GM23248 (cell line): Measurements from ENCODE around the gene FNDC3B. TPM values are rescaled to one million over a fixed set of nuclear protein-coding genes. Genes with fewer than 3 reads are reported as not detected.

ENCODE experiments used
- DNase-seq: peaks from one replicate; pipeline ENCODE4 v3.0.0-alpha.2; 2015
- H2AFZ ChIP-seq: fragments of 200-600 bp; sonication (generic); 2 replicates; pipeline ENCODE4 v1.6.1; 2016; ENCODE audit warnings: antibody characterized with exemption
- H3F3A ChIP-seq: fragments of 200-600 bp; sonication (generic); 2 replicates; pipeline ENCODE4 v1.6.1; 2016; ENCODE audit warnings: mild to moderate bottlenecking, antibody characterized with exemption, mixed run types; ENCODE audit not compliant: insufficient read depth
- H3K27ac ChIP-seq: fragments of 200-600 bp; sonication (generic); 2 replicates; pipeline ENCODE4 v1.5.1; 2016; ENCODE audit warnings: mild to moderate bottlenecking
- H3K27me3 ChIP-seq: fragments of 200-600 bp; sonication (generic); replicated peaks from 2 replicates; pipeline ENCODE4 v1.6.1; 2016; ENCODE audit warnings: mild to moderate bottlenecking; ENCODE audit not compliant: insufficient read depth
- H3K36me3 ChIP-seq: fragments of 200-600 bp; sonication (generic); 2 replicates; pipeline ENCODE4 v1.6.1; 2016; ENCODE audit warnings: low read depth, mild to moderate bottlenecking
- H3K4me1 ChIP-seq: fragments of 200-600 bp; sonication (generic); 2 replicates; pipeline ENCODE4 v1.6.1; 2016; ENCODE audit warnings: mild to moderate bottlenecking; ENCODE audit not compliant: insufficient read depth
- H3K4me2 ChIP-seq: fragments of 200-600 bp; sonication (generic); one replicate; pipeline ENCODE4 v1.6.1; 2016; ENCODE audit warnings: mild to moderate bottlenecking; ENCODE audit not compliant: unreplicated experiment
- H3K4me3 ChIP-seq: fragments of 200-600 bp; sonication (generic); 2 replicates; pipeline ENCODE4 v1.5.1; 2016; ENCODE audit warnings: mild to moderate bottlenecking
- H3K79me2 ChIP-seq: fragments of 200-600 bp; sonication (generic); 2 replicates; pipeline ENCODE4 v1.6.1; 2016; ENCODE audit warnings: mild to moderate bottlenecking; ENCODE audit not compliant: insufficient read depth
- H3K9ac ChIP-seq: fragments of 200-600 bp; sonication (generic); 2 replicates; pipeline ENCODE4 v1.6.1; 2016; ENCODE audit warnings: mild to moderate bottlenecking
- H3K9me2 ChIP-seq: fragments of 200-600 bp; sonication (generic); 2 replicates; pipeline ENCODE4 v1.6.1; 2016; ENCODE audit warnings: mixed run types, mild to moderate bottlenecking, moderate library complexity; ENCODE audit not compliant: insufficient read depth
- H3K9me3 ChIP-seq: fragments of 200-600 bp; sonication (generic); one replicate; pipeline ENCODE4 v1.6.1; 2017; ENCODE audit warnings: low read depth
- H4K20me1 ChIP-seq: fragments of 200-600 bp; sonication (generic); 2 replicates; pipeline ENCODE4 v1.6.0; 2016; ENCODE audit not compliant: insufficient read depth
- EZH2 ChIP-seq: fragments of 200-600 bp; sonication (generic); IDR thresholded peaks from 2 replicates; pipeline ENCODE4 v1.6.1; 2018; ENCODE audit warnings: antibody characterized with exemption, mild to moderate bottlenecking; ENCODE audit not compliant: insufficient read depth, poor library complexity, severe bottlenecking
- EZH2phosphoT487 ChIP-seq: fragments of 200-600 bp; sonication (generic); IDR thresholded peaks from 2 replicates; pipeline ENCODE4 v1.6.1; 2018; ENCODE audit warnings: antibody characterized with exemption, moderate library complexity, mild to moderate bottlenecking, low read depth; ENCODE audit not compliant: insufficient read depth
- WGBS, 2 experiments: methylation state at CpG; one replicate each; pipeline ENCODE4 v1.1.6; 2015 to 2017; ENCODE audit warnings: low lambda C conversion rate in 2 of 2, low coverage in 1 of 2; ENCODE audit errors: missing lambda C conversion rate in 2 of 2; 5-methylcytosine and 5-hydroxymethylcytosine counted together
- in situ Hi-C: fragments of 300-500 bp; cut with MboI; formaldehyde crosslinking; loops from 2 replicates; pipeline ENCODE4 v1.15.0; 2020
- polyA plus RNA-seq: library from polyadenylated mRNA; unstranded; fragments of >200 nt; fragmentation: Nextera tagmentation; extraction: Ambion mirVana; gene quantifications from 2 replicates; pipeline ENCODE4 v1.2.1, GENCODE V29; 2016
- total RNA-seq: library from RNA; depleted of rRNA; stranded (reverse); fragments of >200 nt; shearing (Covaris generic); gene quantifications from 2 replicates; pipeline ENCODE4 v1.2.3, GENCODE V29; 2014

FNDC3B gene
- total and polyA plus RNA-seq, 2 experiments from 2014 or later = 85.5 to 123 TPM

DNA sequence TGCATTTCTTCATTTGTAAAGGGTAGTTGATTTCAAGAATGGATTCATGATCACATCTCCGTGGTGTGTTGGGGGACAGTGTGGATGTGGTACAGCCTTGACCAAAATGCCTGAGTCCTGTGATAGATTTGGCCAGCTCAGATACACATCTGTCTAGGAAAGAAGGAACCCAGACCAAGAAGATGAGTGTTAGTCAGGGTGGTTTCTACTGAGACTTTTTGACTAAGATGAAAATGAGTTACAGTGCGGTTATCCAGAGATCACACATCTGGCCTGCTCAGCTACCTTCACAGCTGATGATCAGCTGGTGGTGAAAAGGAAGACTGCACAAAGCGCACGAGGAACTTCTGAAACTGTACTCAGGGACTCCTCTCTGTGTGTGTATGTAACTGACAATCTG lies 68.0 kb downstream of the FNDC3B start:
- Histone ChIP-seq H3K4me1 (peaks cover 52% of the 10 kb centered on the region), H3K4me2 (peak overlapping the region; percentile 56), H3K9me3 (no peaks in the 10 kb centered on the region), H3K4me3 (no peak overlapping the region), H4K20me1 (peaks cover 41% of the 10 kb centered on the region), H3K27me3 (no peaks in the 10 kb centered on the region), H3K9me2 (no peaks in the 10 kb centered on the region), H3F3A (peaks cover 81% of the 10 kb centered on the region), H3K27ac (peak overlapping the region; percentile 71), H3K9ac (no peak overlapping the region), H3K36me3 (peaks cover 6% of the 10 kb centered on the region; the same call in 1 of the 2 replicates), H2AFZ (no peak overlapping the region), H3K79me2 (peaks cover 100% of the 10 kb centered on the region)
- in situ Hi-C loops = no loop called here
- WGBS, 2 experiments = 50 to 60% methylated on average over 4 of the region's 4 CpGs
- TF ChIP-seq EZH2 (no peak), EZH2phosphoT487 (no peak)
- DNase-seq = peak; percentile 29

DNA sequence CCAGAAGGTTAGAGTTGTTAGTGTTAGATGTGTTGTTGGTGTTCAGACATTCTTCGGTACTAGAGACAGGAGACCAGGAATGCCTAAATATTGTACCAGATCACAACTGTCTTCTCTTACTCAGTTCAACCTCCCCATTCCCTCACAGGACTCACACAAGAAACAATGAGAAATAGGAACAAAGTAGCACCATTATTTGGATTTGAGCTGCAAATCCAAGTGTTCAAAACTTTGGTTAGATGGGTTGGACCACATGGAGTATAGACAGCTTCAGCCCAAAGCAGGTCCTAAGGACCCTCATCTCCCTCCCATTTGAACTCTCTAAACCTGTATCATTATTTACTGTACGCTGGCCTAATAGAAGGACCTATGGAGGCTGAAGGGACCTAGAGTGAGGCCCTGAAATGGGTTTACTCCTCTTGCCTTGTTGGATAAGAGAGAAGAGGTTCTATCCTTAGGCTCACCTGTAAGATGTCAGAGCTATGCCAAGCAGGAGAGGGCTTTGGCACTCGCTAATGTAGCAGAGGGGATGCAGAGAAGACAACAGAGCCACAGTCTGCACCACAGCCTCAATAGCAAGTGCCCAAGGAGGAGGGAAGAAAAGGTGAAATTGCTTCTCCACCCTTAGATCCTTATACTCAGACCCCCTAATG lies 70.9 kb downstream of the FNDC3B start:
- Histone ChIP-seq H3K27me3 (no peaks in the 10 kb centered on the region), H3F3A (peaks cover 65% of the 10 kb centered on the region), H3K36me3 (peaks cover 33% of the 10 kb centered on the region), H3K27ac (no peak overlapping the region), H3K79me2 (peaks cover 100% of the 10 kb centered on the region), H3K4me2 (no peak overlapping the region), H3K4me1 (peaks cover 24% of the 10 kb centered on the region), H2AFZ (no peak overlapping the region), H4K20me1 (peaks cover 41% of the 10 kb centered on the region), H3K9me3 (no peaks in the 10 kb centered on the region), H3K9ac (no peak overlapping the region), H3K9me2 (no peaks in the 10 kb centered on the region), H3K4me3 (no peak overlapping the region)
- DNase-seq = no peak
- in situ Hi-C loops = no loop called here
- TF ChIP-seq EZH2phosphoT487 (no peak), EZH2 (no peak)
- WGBS, 2 experiments = 96 to 98% methylated on average over 3 of the region's 3 CpGs

DNA sequence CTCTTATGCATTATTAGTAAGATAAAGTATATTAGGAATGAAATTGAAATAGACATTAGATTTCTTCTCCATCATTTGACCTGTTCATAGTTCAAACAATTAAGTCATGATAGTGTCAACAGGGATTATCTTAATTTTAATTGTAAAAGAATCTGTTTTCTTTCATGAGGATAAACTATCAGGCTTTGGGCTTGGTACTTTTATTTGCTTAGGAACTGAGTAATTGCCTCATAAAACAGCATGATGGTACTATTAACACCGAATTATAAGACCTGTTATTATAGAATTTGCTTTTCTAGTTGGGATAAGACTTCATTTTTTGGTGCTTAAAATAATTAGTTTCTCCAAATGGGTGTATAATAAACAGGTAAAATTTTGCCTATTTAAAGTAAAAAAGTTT lies 71.8 kb downstream of the FNDC3B start:
- no peak for DNase-seq
- Histone ChIP-seq H3K9me3 (no peaks in the 10 kb centered on the region), H3K9ac (no peak overlapping the region), H3K4me2 (no peak overlapping the region), H3K9me2 (no peaks in the 10 kb centered on the region), H3K4me3 (no peak overlapping the region), H3F3A (peaks cover 61% of the 10 kb centered on the region), H3K36me3 (peaks cover 40% of the 10 kb centered on the region), H3K27me3 (no peaks in the 10 kb centered on the region), H4K20me1 (peaks cover 39% of the 10 kb centered on the region), H3K79me2 (peaks cover 100% of the 10 kb centered on the region), H2AFZ (no peak overlapping the region), H3K27ac (no peak overlapping the region), H3K4me1 (peaks cover 18% of the 10 kb centered on the region)
- TF ChIP-seq EZH2phosphoT487 (no peak), EZH2 (no peak)
- WGBS, 2 experiments = 100% methylated on average over 1 of the region's 1 CpG
- in situ Hi-C loops = no loop called here

DNA sequence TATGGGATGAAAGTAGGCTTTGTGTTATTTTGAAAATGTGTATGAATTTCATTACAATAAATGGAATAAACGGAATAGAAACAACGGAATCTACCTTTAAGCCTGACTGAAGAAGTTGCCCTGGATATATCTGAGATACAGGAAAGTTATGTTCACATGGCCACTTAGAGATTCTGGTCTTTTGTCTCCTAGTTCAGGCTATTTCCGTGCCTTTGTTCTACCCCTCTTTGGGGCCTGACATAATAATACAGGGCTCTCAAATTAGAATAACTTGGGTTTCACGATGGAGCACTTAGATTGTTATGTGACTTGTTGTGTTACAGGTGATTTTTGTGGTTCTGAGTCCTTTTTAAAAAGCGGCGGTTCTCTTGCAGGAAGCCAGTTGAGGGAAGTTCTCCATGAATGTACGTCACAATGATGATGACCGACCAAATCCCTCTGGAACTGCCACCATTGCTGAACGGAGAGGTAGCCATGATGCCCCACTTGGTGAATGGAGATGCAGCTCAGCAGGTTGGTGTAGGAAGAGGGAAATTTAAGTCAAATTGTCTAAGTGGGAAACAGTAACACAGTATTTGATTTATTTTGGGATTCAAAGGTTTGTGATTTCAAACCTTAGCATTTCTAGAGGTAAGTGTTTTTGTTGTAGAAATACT lies 72.8 kb downstream of the FNDC3B start:
- H3K27ac ChIP-seq = no peak overlapping the region
- no peak overlapping the region for H3K4me3 ChIP-seq
- no peak overlapping the region for H2AFZ ChIP-seq
- no peak for DNase-seq
- H3K9me3 ChIP-seq = no peaks in the 10 kb centered on the region
- H3K4me2 ChIP-seq = no peak overlapping the region
- no peak overlapping the region for H3K9ac ChIP-seq
- 93 to 95% methylated on average over 9 of the region's 9 CpGs for WGBS, 2 experiments
- H4K20me1 ChIP-seq = peaks cover 30% of the 10 kb centered on the region
- peaks cover 18% of the 10 kb centered on the region for H3K4me1 ChIP-seq
- in situ Hi-C loops = no loop called here
- H3K9me2 ChIP-seq = no peaks in the 10 kb centered on the region
- peaks cover 69% of the 10 kb centered on the region for H3F3A ChIP-seq
- peaks cover 51% of the 10 kb centered on the region for H3K36me3 ChIP-seq
- TF ChIP-seq EZH2phosphoT487 (no peak), EZH2 (no peak)
- no peaks in the 10 kb centered on the region for H3K27me3 ChIP-seq
- peaks cover 100% of the 10 kb centered on the region for H3K79me2 ChIP-seq
